Common myeloid progenitor, CD34-positive (primary cell): Measurements from ENCODE around the gene HBQ1.
"Not testable (repeated sequence)": the region's sequence is repeated elsewhere in the genome, so short reads cannot be mapped to it uniquely, and the experiment has no call there.

Experiments used
- CTCF ChIA-PET: fragments of 350-600 bp; sonication (Branson Sonifier 250); formaldehyde crosslinking; loops from one replicate; lab custom pipeline; 2021; ENCODE audit warnings: antibody characterized with exemption; lab: Charles Lee
- POLR2A ChIA-PET: fragments of 350-600 bp; sonication (Branson Sonifier 250); formaldehyde crosslinking; loops from one replicate; lab custom pipeline; 2021; ENCODE audit warnings: antibody characterized with exemption; lab: Charles Lee
- DNase-seq, 3 donors: peaks; one replicate each; pipeline versions ENCODE4 v3.0.0 to v3.0.0-alpha.2; 2013
- H3K27ac ChIP-seq, 2 experiments: 1 replicate in 1 of 2; 2 replicates in 1 of 2; pipeline ENCODE4 v1.7.0; 2013; ENCODE audit warnings: inconsistent platforms in 2 of 2, low read length in 2 of 2, mild to moderate bottlenecking in 2 of 2, low read depth in 1 of 2, moderate library complexity in 1 of 2; ENCODE audit not compliant: severe bottlenecking in 2 of 2, insufficient read depth in 1 of 2, poor library complexity in 1 of 2
- H3K27me3 ChIP-seq, 5 experiments: replicated peaks in 2 of 5; 1 replicate in 3 of 5; 2 replicates in 2 of 5; pipeline versions ENCODE4 v1.6.1 to v1.7.0; 2013; ENCODE audit warnings: low read length in 4 of 5, mild to moderate bottlenecking in 2 of 5, moderate library complexity in 2 of 5, inconsistent platforms in 1 of 5; ENCODE audit not compliant: insufficient read depth in 5 of 5, control insufficient read depth in 4 of 5
- H3K36me3 ChIP-seq, 4 experiments: 1 replicate in 2 of 4; 2 replicates in 2 of 4; pipeline versions ENCODE4 v1.6.1 to v1.7.0; 2013; ENCODE audit warnings: low read length in 3 of 4, control low read depth in 1 of 4, mild to moderate bottlenecking in 1 of 4; ENCODE audit not compliant: control insufficient read depth in 4 of 4, insufficient read depth in 4 of 4
- H3K4me1 ChIP-seq, 4 experiments: 1 replicate in 3 of 4; 2 replicates in 1 of 4; pipeline versions ENCODE4 v1.6.1 to v1.7.1; 2013; ENCODE audit warnings: low read length in 3 of 4, mild to moderate bottlenecking in 3 of 4, control low read depth in 1 of 4, inconsistent platforms in 1 of 4, moderate library complexity in 1 of 4; ENCODE audit not compliant: control insufficient read depth in 4 of 4, insufficient read depth in 4 of 4; ENCODE audit errors: control extremely low read depth in 1 of 4
- H3K4me3 ChIP-seq, 7 experiments: 1 replicate in 4 of 7; 2 replicates in 3 of 7; pipeline versions ENCODE4 v1.5.1 to v1.7.0; 2013; ENCODE audit warnings: mild to moderate bottlenecking in 7 of 7, low read length in 6 of 7, moderate library complexity in 6 of 7, inconsistent platforms in 2 of 7, low read depth in 2 of 7, control low read depth in 1 of 7; ENCODE audit not compliant: insufficient read depth in 4 of 7, control insufficient read depth in 1 of 7; ENCODE audit errors: extremely low read depth in 1 of 7
- H3K9me3 ChIP-seq, 5 experiments: 1 replicate in 4 of 5; 2 replicates in 1 of 5; pipeline versions ENCODE4 v1.6.1 to v1.7.1; 2013; ENCODE audit warnings: low read length in 4 of 5, mild to moderate bottlenecking in 2 of 5, inconsistent platforms in 1 of 5, low read depth in 1 of 5, moderate library complexity in 1 of 5; ENCODE audit not compliant: control insufficient read depth in 4 of 5, insufficient read depth in 2 of 5; ENCODE audit errors: control extremely low read depth in 1 of 5
- whole genome bisulfite sequencing: methylation state at CpG from one replicate; pipeline ENCODE4 v1.1.5; 2013; ENCODE audit not compliant: insufficient coverage; 5-methylcytosine and 5-hydroxymethylcytosine counted together

HBQ1 gene

GRCh38 chr16:160242-160641 lies 20.0 kb upstream of the HBQ1 start:
- H3K9me3 ChIP-seq, DNase-seq, POLR2A ChIA-PET, H3K4me3 ChIP-seq, CTCF ChIA-PET, H3K27ac ChIP-seq, H3K4me1 ChIP-seq, H3K36me3 ChIP-seq: not testable (repeated sequence)
- H3K27me3 ChIP-seq: peaks cover 2 to 62% (median 19%) of the 10 kb centered on the region in 5 experiments
- 90% methylated on average over 2 of the region's 20 CpGs for WGBS

DNA sequence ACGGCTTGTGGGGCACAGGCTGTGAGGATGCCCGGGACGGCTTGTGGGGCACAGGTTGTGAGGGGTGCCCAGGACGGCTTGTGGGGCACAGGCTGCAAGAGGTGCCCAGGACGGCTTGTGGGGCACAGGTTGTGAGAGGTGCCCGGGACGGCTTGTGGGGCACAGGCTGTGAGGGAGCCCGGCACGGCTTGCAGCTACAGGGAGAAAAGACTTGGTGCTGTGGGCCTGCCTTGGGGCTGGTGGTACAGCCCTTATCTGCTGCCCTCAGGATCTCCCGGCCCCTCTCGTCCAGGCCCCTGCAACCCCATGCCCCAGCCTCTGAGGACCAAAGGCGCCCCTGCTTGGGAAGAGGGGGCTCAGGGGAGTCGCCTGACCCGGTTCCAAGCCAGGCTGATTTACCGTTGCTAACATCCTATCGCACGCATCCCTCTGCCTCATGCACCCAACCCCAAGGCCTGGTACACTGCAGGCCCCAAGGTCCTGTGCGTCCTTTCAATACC lies 19.5 kb upstream of the HBQ1 start:
- ChIA-PET CTCF (no interaction called here), POLR2A (no interaction called here)
- no peak overlapping the region for H3K27ac ChIP-seq
- peaks cover 2 to 64% (median 21%) of the 10 kb centered on the region in 5 experiments for H3K27me3 ChIP-seq
- H3K36me3 ChIP-seq: no peaks in the 10 kb centered on the region
- no peak overlapping the region for H3K4me3 ChIP-seq
- no peaks in the 10 kb centered on the region for H3K9me3 ChIP-seq
- no peak for DNase-seq
- WGBS: 80% methylated on average over 11 of the region's 18 CpGs
- peaks cover 0 to 9% (median 8%) of the 10 kb centered on the region in 4 experiments for H3K4me1 ChIP-seq

- Histone ChIP-seq H3K4me3 (no peak overlapping the region), H3K27ac (no peak overlapping the region), H3K9me3 (no peaks in the 10 kb centered on the region), H3K36me3 (no peaks in the 10 kb centered on the region), H3K4me1 (peaks cover 0 to 23% (median 17%) of the 10 kb centered on the region in 4 experiments), H3K27me3 (peaks cover 2 to 69% (median 24%) of the 10 kb centered on the region in 5 experiments)
- WGBS: 96% methylated on average over 9 of the region's 13 CpGs
- ChIA-PET CTCF (interaction anchor here (1.3 kb wide), 1 partner anchor 19 kb away, joined by 3 read pairs; no protein-coding TSS in a partner anchor), POLR2A (interaction anchor here (0.5 to 0.6 kb wide), 2 partner anchors 12 to 39 kb away, joined by 3 to 4 read pairs; no protein-coding TSS in a partner anchor)
- DNase-seq: no peak
Measured at GRCh38 chr16:162271-162991, 17.8 kb upstream of the HBQ1 start.

DNA sequence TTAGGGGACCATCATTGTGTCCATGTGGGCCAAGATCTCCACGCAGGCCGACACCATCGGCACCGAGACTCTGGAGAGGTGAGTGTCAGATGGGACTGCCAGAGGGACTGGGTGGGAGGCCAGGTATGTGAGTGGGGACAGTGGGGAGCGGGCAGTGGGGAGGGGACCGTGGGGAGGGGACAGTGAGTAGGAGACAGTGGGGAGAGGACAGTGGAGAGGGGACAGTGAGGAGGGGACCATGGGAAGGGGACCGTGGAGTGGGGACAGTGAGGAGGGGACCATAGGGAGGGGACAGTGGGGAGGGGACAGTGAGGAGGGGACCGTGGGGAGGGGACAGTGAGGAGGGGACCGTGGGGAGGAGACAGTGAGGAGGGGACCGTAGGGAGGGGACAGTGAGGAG lies 17.1 kb upstream of the HBQ1 start:
- Histone ChIP-seq H3K27me3 (peaks cover 2 to 69% (median 27%) of the 10 kb centered on the region in 5 experiments), H3K4me1 (peaks cover 0 to 23% (median 17%) of the 10 kb centered on the region in 4 experiments)
- H3K36me3 ChIP-seq, H3K4me3 ChIP-seq, H3K27ac ChIP-seq, DNase-seq, H3K9me3 ChIP-seq: not testable (repeated sequence)
- ChIA-PET POLR2A (interaction anchor here (0.5 to 0.6 kb wide), 2 partner anchors 13 to 38 kb away, joined by 3 to 4 read pairs; no protein-coding TSS in a partner anchor), CTCF (interaction anchor here (1.3 kb wide), 1 partner anchor 18 kb away, joined by 3 read pairs; no protein-coding TSS in a partner anchor)
- 91% methylated on average over 2 of the region's 10 CpGs for WGBS

DNA sequence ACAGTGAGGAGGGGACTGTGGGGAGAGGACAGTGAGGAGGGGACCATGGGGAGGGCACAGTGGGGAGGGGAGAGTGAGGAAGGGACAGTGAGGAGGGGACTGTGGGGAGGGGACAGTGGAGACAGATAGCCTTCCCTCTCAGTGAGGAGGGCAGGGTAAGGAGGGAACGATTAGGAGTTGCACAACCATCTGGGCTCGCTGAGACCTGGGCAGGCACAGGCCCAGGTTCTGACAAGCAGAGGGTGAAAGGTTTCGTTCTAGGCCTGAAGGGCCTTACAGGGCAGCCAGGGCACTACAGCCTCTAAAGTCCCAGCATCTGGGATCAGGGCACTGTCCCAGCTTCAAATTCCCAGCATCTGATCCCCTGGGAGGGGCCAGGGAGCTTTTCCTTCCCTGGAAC lies 16.6 kb upstream of the HBQ1 start:
- H3K36me3 ChIP-seq, DNase-seq, POLR2A ChIA-PET, CTCF ChIA-PET, H3K9me3 ChIP-seq, H3K27ac ChIP-seq, H3K4me3 ChIP-seq: not testable (repeated sequence)
- Histone ChIP-seq H3K4me1 (peaks cover 0 to 24% (median 17%) of the 10 kb centered on the region in 4 experiments), H3K27me3 (peaks cover 0 to 69% (median 33%) of the 10 kb centered on the region in 5 experiments)
- WGBS: no CpG with 5 or more reads among the region's 3 CpGs

DNA sequence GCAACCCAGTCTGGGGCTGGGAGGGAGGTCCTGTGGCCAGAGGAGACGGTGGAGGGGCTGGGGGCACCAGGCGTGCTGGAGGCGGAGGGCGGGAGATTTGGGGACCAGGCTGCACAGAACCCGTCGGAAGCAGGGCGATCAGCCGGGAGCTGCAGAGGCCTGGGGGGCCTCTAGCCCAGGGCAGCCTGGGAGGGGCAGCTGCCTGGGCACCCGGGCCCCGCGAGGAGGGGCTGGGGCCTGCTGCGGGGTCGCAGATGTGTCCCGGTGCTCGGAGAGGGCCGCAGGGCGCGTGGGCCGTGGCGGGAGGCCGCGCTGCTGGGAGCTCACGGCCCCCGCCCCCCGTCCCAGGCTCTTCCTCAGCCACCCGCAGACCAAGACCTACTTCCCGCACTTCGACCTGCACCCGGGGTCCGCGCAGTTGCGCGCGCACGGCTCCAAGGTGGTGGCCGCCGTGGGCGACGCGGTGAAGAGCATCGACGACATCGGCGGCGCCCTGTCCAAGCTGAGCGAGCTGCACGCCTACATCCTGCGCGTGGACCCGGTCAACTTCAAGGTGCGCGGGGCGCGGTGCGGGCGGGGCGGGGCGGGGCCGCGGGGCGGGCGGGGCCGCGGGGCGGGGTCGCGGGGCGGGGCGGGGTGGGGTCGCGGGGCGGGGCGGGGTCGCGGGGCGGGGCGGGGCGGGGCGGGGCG lies 16.0 kb upstream of the HBQ1 start:
- Histone ChIP-seq H3K4me1 (peaks cover 0 to 24% (median 17%) of the 10 kb centered on the region in 4 experiments), H3K27me3 (peaks cover 0 to 72% (median 37%) of the 10 kb centered on the region in 5 experiments)
- H3K36me3 ChIP-seq, H3K27ac ChIP-seq, H3K9me3 ChIP-seq, DNase-seq, POLR2A ChIA-PET, H3K4me3 ChIP-seq, CTCF ChIA-PET: not testable (repeated sequence)
- no CpG with 5 or more reads among the region's 80 CpGs for WGBS
